CD4-positive, alpha-beta T cell treated with Interleukin-2 at 100 ng/mL for 4 hours (primary cell): ENCODE measurements around the gene DDC.

Experiments
- DNase-seq: peaks from one replicate; pipeline ENCODE4 v3.0.0-alpha.2; 2020; ENCODE audit warnings: low spot score

Gene DDC

GRCh38 chr7:50454968-50455367 lies 110.2 kb downstream of the DDC start:
- no peak for DNase-seq

- DNase-seq, result no peak
Measured at GRCh38 chr7:50450590-50451032, 114.6 kb downstream of the DDC start.

- peak; percentile 84 for DNase-seq
Measured at GRCh38 chr7:50449881-50450589, 115.2 kb downstream of the DDC start, which contains the start of gene FIGNL1. Gene FIGNL1, minus strand, starts transcription at chr7:50450350. Its CDS starts 3,063 bp downstream, at chr7:50447287.

- DNase-seq, result no peak
Measured at GRCh38 chr7:50449501-50449880, 115.7 kb downstream of the DDC start.

- DNase-seq, result no peak
Measured at GRCh38 chr7:50448823-50449222, 116.4 kb downstream of the DDC start.

GRCh38 chr7:50446542-50446960 lies 118.7 kb downstream of the DDC start:
- DNase-seq, result no peak

GRCh38 chr7:50436133-50436806 lies 128.9 kb downstream of the DDC start:
- DNase-seq, result no peak

GRCh38 chr7:50431722-50432305 lies 133.4 kb downstream of the DDC start:
- DNase-seq, result no peak

- DNase-seq, result no peak
Measured at GRCh38 chr7:50431316-50431715, 133.9 kb downstream of the DDC start.

GRCh38 chr7:50428911-50429310 lies 136.3 kb downstream of the DDC start:
- DNase-seq, result no peak

GRCh38 chr7:50427518-50427917 lies 137.7 kb downstream of the DDC start:
- no peak for DNase-seq

GRCh38 chr7:50426280-50427045 lies 138.7 kb downstream of the DDC start:
- no peak for DNase-seq

GRCh38 chr7:50425318-50425717 lies 139.9 kb downstream of the DDC start:
- no peak for DNase-seq

- DNase-seq, result no peak
Measured at GRCh38 chr7:50423860-50424259, 141.3 kb downstream of the DDC start.

- DNase-seq, result no peak
Measured at GRCh38 chr7:50422858-50423257, 142.3 kb downstream of the DDC start.

GRCh38 chr7:50421043-50421442 lies 144.2 kb downstream of the DDC start:
- no peak for DNase-seq

- no peak for DNase-seq
Measured at GRCh38 chr7:50418526-50419290, 146.5 kb downstream of the DDC start.

GRCh38 chr7:50418086-50418515 lies 147.1 kb downstream of the DDC start:
- peak; percentile 85 for DNase-seq

GRCh38 chr7:50416527-50417182 lies 148.6 kb downstream of the DDC start:
- DNase-seq, result no peak

GRCh38 chr7:50415844-50416364 lies 149.3 kb downstream of the DDC start:
- no peak for DNase-seq

- no peak for DNase-seq
Measured at GRCh38 chr7:50413561-50413960, 151.6 kb downstream of the DDC start.
